IPS-18c (cell line): ENCODE measurements around the gene CFAP46.
"Not testable (repeated sequence)": the region's sequence is repeated elsewhere in the genome, so short reads cannot be mapped to it uniquely, and the experiment has no call there.

Source experiments
- H3K4me3 ChIP-seq: 2 replicates; pipeline ENCODE4 v1.7.0; 2013; ENCODE audit warnings: low read depth, mild to moderate bottlenecking, low read length, moderate library complexity; ENCODE audit not compliant: insufficient read depth
- H3K9me3 ChIP-seq: one replicate; pipeline ENCODE4 v1.6.1; 2013; ENCODE audit warnings: mild to moderate bottlenecking, low read length, moderate library complexity; ENCODE audit not compliant: control insufficient read depth, insufficient read depth

Gene CFAP46

DNA sequence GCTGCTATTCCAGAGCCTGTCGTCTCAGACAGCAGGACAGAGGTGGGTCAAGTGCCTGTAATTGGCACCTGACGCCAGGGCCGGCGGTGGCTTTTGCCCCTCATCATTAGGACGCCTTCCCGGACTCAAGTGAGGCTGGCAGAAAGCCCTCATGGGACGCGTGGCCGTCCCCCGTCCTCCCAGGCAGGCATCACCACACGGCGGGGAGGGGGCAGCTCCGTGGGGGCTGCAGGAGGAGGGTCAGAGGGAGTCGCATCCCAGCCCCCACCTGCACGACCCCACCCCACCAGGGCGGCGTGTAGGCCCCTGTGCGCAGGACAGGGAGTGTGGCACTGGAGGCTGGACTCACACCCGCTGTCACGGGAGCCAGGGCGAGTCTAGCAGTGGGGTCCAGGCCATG lies 16.3 kb downstream of the CFAP46 start:
- Histone ChIP-seq H3K4me3 (no peak overlapping the region), H3K9me3 (no peaks in the 10 kb centered on the region)

DNA sequence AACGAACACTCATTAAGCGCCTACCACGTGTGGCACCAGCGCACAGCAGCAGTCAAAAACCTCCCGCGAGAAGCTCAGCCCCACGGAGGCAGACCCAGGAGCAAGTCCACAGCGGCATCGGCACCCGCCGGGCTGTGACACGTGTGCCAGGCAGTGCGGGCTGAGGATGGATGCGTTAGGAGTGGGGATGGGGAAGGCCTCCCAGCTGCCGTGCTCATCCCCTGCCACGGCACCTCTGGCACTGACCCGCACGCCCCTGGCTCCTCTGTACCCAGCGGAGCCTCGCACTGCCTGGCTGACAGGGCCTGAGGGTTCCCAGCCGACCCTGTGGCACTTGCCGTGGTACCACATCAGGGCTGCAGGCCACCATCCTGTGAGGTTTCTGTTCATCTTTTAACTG lies 16.8 kb downstream of the CFAP46 start:
- H3K4me3 ChIP-seq = no peak overlapping the region
- H3K9me3 ChIP-seq = no peaks in the 10 kb centered on the region

DNA sequence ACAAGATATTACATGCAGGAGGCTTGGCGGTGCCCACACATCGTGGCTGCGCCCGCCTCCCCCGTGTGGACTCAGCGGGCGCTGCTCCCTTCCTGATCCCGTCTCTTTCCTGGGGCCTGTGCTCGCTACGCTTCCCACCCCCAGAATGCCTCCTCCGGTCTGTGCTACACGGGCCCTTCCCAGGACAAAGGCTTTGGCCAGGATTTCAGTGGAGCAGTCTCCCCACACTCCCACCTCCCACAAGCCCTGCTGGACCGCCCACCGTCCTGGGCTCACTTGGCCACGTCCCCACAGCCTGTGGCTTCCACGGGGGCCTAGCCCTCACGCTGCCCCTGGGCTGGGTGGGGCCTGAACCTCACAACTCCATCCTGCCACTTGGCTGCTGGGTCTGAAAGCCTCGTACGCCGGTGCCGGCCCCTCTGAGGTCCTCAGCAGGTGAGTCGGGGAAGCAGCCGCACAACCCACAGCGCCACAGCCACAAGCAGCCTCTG lies 17.3 kb downstream of the CFAP46 start:
- H3K4me3 ChIP-seq = no peak overlapping the region

DNA sequence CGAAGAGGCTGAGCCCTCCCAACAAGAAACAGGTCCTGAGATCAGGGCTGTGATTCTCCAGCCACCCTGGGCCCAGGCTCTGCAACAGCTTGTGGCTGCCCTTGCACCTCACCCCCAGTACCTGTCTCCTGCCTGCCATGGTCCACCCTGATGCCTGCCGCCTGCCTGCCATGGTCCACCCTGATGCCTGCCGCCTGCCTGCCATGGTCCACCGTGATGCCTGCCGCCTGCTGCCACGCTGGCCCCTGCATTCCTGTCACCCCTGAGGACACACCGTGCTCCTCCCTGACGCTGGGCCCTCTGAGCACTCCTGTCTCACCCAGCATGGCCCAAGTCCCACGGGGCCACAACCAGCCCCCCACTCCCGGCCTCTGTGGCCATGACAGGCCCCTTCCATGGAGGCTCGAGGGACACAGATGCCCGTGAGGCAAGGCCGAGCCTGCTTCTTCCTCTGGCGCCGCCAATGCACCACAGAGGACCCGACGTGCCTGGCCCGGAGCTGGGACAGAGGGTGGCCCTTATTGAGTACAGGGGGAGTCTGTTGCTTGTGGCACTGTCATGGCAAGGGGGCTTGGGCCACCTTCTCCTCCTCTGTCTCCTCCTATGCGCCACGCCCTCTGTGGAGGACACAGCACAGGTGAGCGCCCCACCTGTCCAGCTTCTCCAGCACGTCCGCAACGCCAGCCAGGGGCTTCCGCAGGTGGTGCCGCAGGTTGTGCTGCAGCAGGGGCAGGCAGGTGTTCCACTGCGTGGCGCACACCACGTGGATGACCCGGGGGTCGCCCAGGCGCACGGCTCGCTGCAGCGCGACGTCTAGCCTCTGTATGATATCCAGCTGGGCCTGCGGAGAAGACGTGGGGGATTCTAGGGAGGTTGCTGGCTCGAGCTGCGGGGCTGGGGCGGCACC lies 18.1 kb downstream of the CFAP46 start:
- Histone ChIP-seq H3K9me3 (no peaks in the 10 kb centered on the region), H3K4me3 (no peak overlapping the region)

More for the DNA sequence above, 17.3 kb downstream of the CFAP46 start:
- no peaks in the 10 kb centered on the region for H3K9me3 ChIP-seq

DNA sequence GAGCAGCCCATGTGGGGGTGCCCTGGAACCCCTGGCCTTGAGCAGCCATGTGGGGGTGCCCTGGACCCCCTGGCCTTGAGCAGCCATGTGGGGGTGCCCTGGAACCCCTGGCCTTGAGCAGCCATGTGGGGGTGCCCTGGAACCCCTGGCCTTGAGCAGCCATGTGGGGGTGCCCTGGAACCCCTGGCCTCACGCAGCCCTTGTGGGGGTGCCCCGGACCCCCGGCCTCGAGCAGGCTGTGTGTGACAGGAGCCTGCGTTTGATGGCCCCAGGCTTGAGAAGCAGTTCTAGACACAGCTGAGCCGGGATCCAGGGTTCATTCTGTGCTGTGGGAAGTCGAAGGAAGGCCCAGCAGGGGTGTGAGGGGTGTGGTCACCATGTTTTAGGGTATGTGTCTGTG lies 19.0 kb downstream of the CFAP46 start:
- H3K9me3 ChIP-seq, H3K4me3 ChIP-seq: not testable (repeated sequence)

DNA sequence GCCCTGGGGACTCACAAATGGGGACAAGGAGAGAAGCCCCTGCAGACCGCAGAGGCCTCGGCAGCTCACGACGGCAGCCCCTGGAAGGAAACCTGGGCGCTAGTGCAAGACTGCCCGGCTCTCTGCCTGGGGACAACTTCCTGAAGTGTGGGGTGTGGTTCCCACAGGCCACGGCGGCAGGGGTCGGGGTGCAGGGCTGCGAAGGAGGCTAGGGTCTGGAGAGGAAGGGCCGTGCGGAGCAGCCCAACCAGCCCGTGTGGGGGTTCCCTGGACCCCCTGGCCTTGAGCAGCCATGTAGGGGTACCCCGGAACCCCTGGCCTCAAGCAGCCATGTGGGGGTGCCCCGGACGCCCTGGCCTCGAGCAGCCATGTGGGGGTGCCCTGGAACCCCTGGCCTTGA lies 19.5 kb downstream of the CFAP46 start:
- peaks cover 5% of the 10 kb centered on the region for H3K9me3 ChIP-seq
- H3K4me3 ChIP-seq = no peak overlapping the region

DNA sequence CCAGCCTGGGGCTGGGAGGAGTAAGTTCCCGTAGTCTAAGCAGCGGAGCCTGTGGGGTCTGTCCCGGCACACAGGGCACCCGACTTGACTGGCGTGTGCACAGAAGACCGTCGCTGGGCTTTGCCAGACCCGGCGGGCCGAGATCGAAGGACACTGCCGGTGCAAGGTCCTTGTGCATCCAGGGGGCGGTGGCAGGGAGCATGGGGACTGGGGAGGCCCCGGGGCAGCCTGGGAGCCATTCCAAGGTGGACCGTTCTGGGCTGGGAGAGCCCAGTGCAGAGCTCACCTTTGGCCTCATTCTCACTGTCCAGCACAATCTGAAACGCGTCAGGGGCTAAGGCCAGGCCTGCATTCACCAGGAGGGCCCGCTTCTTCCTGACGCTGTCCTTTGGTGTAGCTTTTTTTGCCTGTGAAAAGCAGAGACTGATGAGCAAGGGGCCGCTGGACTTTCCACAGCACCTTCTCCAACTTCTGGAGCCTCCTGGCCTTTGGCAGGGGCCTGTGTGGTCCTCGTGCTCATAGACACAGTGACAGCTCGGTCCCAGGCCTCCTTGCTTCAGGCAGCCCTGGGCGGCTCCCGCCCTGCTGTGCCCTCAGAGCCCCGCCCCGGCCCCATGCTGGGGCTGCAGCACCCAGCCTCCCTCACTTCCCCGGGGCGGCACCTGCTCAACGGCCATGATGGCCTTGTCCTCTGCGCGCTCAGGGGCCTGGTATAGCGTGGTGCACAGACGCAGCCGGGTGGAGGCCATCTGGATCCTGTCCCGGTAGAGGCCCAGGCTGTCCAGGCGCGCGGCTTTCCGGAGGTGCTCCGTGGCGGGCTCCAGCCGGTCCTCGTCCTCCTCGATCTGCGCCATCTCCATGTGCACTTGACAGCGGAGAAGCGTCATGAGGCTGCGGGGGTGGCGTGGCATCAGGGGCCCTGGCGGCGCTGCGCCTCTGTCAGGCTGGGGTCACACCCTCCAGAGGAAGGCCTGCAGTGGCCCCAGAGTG lies 20.3 kb downstream of the CFAP46 start:
- peaks cover 5% of the 10 kb centered on the region for H3K9me3 ChIP-seq
- no peak overlapping the region for H3K4me3 ChIP-seq

DNA sequence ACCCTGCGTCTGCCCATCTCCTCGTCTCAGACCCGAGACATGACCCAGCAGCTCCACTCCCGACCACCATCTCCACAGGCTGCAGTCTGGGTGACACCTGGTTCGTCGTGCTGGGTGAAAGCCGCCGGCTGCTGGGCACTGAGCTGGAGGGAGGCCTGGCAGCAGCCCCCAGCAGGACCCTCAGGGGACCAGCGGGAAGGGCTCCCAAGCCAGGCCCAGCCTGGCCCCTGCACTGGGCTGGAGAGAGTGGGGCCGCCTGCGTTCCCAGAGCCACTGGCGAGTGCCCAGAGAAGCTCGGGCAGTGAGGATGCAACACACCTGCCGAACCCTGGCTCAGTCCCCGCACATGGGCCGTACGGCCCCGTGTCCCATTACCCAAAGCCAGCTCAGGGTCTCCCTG lies 21.3 kb downstream of the CFAP46 start:
- no peak overlapping the region for H3K4me3 ChIP-seq
- peaks cover 5% of the 10 kb centered on the region for H3K9me3 ChIP-seq

DNA sequence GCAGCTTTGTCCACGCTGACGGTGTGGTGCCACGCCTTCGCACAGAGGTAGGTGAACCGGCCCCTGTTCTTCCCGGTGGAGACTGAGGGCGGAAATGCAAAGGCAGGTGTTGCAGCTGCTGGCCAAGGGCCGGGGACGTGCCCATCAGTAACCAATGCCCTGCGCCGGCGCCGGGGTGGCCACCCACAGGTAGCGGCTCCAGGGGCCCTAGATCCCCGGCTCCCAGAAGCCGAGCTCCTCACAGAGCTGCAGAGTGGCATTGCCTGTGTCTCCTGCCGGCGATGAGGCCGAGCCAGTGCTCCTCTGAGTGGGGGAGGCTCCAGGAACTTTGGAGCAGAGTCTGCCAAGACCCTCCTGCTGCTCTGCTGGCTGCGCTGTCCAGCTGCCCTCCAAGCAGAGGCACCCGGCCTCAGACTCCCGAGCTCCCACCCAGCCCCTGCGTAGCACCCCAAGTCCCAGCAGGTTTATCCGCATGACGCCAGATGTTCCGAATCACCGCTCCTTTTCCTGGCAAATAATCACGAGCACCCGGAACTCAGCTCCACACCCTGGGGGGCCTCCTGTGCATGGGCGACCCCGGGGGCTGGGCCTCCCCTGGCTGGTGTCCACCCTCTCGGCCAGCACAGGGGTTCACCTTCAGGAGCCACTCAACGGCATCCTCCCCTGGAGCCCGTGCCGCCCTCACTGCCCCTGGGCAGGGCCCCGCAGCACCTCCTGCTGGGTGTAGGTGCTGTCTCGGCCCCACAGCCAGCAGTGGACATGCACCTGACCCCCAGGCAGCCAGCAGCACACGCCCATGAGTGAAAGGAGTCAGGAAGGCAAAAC lies 22.1 kb downstream of the CFAP46 start:
- Histone ChIP-seq H3K4me3 (no peak overlapping the region), H3K9me3 (peaks cover 5% of the 10 kb centered on the region)

DNA sequence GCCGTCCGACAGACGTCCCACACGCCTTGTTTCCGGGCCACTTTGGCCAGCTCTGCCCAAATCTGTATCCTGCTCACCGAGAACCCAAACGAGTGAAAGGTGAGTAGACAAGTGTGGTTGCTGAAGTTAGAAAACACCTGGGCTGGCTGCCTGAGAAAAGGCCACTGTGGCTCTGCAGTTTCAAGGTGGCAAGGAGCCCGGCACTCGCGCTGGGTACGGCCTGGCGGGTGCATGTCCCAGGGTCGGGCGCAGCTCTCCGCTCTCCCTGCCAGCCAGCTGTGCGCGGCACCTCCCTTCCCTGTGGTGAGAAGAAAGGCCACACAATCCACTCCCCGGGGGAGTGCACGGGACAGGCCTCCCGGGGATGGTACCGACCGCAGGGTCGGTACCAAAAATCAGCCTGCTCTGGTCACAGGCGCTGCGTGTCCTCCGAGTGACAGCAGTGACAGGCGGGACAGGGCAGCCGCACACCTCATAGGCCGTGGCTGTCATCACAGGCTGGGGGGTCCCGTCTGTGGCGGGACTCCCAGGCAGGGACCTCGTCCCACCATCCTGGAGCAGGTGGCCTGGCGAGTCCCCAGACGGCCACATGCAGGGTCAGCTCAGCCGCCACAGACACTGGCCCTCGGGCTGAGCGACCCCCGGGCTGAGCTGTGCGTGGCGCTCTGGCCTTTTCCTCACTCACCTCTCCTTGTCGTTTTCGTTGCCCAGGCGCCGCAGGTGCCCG lies 22.8 kb downstream of the CFAP46 start:
- Histone ChIP-seq H3K9me3 (peaks cover 5% of the 10 kb centered on the region), H3K4me3 (no peak overlapping the region)

DNA sequence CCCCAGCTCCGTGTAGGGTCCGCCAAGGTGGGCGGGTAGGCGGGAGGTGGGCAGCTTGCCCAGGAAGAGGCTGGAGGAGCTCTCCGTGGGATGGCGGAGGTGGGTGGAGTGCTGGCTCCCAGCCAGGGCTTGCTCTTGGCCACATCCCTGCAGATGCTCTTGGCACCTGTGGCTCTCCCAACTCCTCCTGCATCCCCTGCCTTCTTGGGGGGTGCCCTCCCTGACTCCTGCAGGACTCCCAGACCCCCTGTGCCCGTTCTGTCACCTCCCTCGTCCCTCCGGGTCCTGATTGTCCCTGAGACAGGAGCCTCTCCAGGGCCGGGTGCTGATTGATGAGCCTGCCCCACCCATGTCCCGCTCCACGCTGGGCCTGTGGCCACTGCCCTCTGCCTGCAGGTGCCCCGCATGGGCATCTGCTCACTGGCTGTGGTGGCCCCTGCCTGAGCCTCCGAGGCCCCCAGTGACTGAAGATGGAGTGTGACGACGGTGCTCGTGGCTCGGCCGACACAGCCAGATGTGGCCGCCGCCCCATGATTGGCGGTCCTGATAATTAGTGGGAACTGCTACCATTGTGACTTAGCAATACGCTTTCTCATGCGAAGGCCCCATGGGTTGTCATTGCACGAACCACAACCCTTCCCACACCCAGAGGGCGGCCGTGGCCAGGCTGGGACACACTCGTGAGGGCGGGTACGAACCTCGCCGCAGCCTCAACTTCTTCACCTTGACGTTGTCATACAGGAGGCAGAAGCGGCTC lies 23.6 kb downstream of the CFAP46 start:
- Histone ChIP-seq H3K9me3 (peaks cover 5% of the 10 kb centered on the region), H3K4me3 (no peak overlapping the region)

DNA sequence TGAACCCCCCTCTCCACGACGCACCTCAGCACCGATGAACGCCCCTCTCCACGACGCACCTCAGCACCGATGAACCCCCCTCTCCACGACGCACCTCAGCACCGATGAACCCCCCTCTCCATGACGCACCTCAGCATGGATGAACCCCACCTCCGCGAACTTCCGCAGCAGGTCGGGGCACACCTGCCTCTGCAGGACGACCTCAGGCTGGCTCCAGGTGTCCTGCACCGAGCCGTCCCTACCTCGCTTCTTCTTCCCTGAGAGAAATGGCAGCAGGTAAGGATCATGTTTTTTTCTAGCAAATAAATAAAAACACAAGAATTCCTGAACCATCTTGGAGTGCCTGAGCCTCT lies 24.1 kb downstream of the CFAP46 start:
- Histone ChIP-seq H3K9me3 (peaks cover 5% of the 10 kb centered on the region), H3K4me3 (no peak overlapping the region)

DNA sequence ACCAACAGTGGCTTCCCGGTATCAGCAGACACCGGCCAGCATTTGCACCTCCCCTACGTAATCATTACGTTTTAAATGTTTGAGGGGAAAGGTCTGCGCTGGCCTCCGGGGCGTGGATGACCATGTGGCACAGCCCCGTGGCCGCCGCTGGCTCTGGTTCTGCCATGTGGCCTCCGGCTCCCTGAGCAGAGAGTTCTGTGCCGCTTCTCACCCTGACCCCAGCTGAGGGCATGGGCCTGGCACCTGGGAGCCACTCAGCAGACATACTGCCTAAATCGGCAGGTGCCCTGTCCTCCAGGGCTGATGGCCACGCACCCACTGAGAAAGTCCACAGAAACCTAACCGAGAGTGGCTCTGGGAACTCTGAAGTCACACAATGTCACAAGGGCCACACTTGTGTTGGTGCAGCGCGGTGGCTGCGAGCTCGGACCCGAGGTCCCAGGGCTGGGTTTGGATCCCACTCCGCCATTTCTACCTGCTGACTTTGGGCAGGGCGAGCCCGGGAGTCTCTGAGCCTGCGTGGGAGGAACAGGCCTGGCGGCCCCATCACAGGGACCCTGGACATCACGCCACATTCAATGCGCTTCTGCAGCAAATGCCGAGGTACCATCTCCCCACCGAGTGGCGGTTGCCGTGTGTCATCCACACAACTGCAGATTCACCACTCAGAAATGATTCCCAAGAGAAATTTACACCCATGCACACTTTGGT lies 25.3 kb downstream of the CFAP46 start:
- no peak overlapping the region for H3K4me3 ChIP-seq
- peaks cover 5% of the 10 kb centered on the region for H3K9me3 ChIP-seq

DNA sequence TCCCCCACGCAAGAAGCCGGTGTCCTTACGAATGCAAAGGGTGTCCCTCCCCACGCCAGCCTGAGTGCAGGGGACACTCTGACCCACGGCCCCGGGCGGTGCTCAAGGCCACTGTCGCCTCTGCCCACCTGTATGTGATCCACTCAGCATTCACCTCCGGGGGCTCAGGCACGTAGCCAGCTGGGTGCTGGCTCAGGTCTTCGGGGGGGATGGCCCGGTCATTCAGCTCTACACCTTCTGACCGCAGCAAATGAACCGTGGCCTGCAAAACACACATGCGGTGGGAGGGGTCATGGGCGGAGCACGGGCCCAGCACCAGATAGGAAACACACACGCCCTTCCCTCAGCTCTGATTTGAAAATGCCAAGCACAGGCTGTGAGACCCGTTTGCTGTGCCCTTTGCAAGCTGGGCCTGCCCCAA lies 25.9 kb downstream of the CFAP46 start:
- peaks cover 5% of the 10 kb centered on the region for H3K9me3 ChIP-seq
- no peak overlapping the region for H3K4me3 ChIP-seq

DNA sequence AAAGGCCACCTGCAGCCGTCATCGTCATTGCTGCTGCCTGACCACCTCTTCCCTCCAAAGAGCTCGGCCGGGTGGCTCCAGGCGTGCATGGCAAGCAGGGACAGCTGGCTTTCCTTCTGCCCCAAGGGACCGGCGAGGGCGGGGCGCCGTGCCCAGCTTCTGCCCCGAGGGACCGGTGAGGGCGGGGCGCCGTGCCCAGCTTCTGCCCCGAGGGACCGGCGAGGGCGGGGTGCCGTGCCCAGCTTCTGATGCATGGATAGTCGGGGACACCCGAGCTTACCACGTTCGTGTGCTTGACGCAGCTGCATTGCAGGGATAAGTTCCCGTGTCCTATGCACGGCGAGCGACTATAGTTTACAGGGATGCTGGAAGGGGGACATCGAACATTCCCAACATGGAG lies 27.0 kb downstream of the CFAP46 start:
- no peak overlapping the region for H3K4me3 ChIP-seq
- peaks cover 5% of the 10 kb centered on the region for H3K9me3 ChIP-seq
